ENCODE measurements around the gene SDC3.

SDC3 gene

DNA sequence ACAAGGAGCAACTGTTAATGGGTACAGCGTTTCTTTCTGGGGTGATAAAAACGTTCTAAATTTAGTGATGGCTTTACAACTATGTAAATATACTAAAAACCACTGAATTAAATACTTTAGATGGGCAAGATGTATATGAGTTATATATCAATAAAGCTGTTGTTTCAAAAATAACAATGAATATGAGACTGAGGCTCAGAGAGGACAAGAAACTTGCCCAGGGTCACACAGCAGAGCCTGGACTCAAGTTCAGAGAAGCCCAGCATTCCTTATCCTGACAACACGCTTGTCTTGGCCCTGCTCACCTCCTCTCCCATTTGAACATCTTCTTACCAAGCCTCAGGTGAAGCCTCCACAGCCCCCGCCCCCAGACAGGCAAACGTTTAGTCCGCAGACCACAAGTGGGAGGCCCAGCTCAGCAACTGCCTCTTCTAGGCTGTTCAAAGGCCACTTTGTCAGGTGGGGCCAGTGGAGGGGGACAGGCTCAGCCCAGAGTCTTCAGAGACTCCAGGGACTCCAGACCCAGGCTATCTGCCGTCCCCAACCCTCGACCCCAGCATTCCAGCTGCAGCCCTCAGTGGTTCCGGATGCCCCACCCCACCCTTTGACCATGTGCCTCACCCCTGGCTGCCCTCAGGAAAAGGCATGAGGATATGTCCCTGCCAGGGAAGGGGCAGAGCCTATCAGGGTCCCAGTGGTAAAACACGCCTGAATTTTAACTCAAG, 17.9 kb downstream of the SDC3 start:
- no peak overlapping the region for H3K27ac Mint-ChIP-seq
- no peak for ATAC-seq
- H3K36me3 Mint-ChIP-seq: peaks cover 7% of the 10 kb centered on the region
- peaks cover 11% of the 10 kb centered on the region for H3K4me1 Mint-ChIP-seq
- DNase-seq (ENCODE audit: low spot score in 2 of 2): no peak
- H3K4me3 Mint-ChIP-seq: no peak overlapping the region
- H3K9me3 Mint-ChIP-seq: peaks cover 5% of the 10 kb centered on the region

- Mint-ChIP-seq H3K4me1 (peaks cover 9% of the 10 kb centered on the region), H3K9me3 (peaks cover 5% of the 10 kb centered on the region), H3K4me3 (no peak overlapping the region), H3K27ac (no peak overlapping the region), H3K36me3 (peaks cover 7% of the 10 kb centered on the region)
- ATAC-seq: no peak
- no peak for DNase-seq (ENCODE audit: low spot score in 2 of 2)
Observed at GRCh38 chr1:30889511-30889910, 19.0 kb downstream of the SDC3 start.

DNA sequence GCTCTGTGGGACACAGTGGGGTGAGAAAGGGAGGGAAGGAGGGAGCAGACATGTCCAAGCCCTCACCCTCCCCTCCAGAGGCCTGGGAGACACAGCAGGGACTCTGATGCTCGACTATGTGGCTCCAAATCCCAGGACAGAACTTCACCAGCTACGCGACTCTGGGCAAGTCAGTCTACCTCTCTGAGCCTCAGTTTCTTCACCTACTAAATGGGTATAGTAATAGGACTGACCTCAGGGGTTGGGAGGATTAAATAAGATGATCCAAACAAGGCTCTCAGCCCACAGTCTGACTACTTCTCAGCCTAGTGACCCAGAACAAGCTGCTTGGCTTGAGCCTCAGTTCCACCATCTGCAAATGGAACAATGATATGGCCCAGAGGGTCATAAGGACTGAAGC, 19.6 kb downstream of the SDC3 start:
- DNase-seq (ENCODE audit: low spot score in 2 of 2) (no peak), ATAC-seq (no peak)
- H3K4me1 Mint-ChIP-seq: peaks cover 4% of the 10 kb centered on the region
- H3K4me3 Mint-ChIP-seq: no peak overlapping the region
- H3K27ac Mint-ChIP-seq: no peak overlapping the region
- H3K9me3 Mint-ChIP-seq: peaks cover 2% of the 10 kb centered on the region
- H3K36me3 Mint-ChIP-seq: peaks cover 3% of the 10 kb centered on the region

DNA sequence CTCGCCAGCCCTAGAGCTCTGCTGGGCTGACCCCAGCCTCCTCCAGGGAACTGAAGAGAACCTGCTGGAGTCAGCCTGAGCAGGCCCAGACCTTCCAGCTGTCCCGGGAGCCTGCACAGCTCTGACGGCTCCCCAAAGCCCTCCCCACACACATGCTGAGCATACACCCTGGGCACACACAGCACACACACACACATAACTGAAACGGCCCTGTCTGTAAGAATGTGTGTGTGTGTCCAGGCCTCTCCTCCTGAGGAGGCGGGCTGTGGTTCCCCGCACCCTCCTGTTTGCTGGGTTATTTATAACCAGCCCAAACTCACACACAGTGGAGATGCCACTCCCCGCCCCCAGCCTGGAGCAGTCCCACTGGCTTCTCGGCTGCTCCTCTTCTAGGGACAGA, 20.2 kb downstream of the SDC3 start:
- no peak overlapping the region for H3K4me3 Mint-ChIP-seq
- no peak overlapping the region for H3K27ac Mint-ChIP-seq
- no peaks in the 10 kb centered on the region for H3K9me3 Mint-ChIP-seq
- no peak for DNase-seq (ENCODE audit: low spot score in 2 of 2)
- no peak for ATAC-seq
- no peaks in the 10 kb centered on the region for H3K36me3 Mint-ChIP-seq
- no peaks in the 10 kb centered on the region for H3K4me1 Mint-ChIP-seq

- H3K4me3 Mint-ChIP-seq: no peak overlapping the region
- no peak overlapping the region for H3K27ac Mint-ChIP-seq
- no peak for ATAC-seq
- no peaks in the 10 kb centered on the region for H3K36me3 Mint-ChIP-seq
- H3K4me1 Mint-ChIP-seq: no peaks in the 10 kb centered on the region
- no peak for DNase-seq (ENCODE audit: low spot score in 2 of 2)
- no peaks in the 10 kb centered on the region for H3K9me3 Mint-ChIP-seq
Observed at GRCh38 chr1:30887485-30888315, 20.9 kb downstream of the SDC3 start.

- Mint-ChIP-seq H3K36me3 (no peaks in the 10 kb centered on the region), H3K4me3 (no peak overlapping the region), H3K4me1 (no peaks in the 10 kb centered on the region), H3K27ac (no peak overlapping the region), H3K9me3 (no peaks in the 10 kb centered on the region)
- ATAC-seq (no peak), DNase-seq (ENCODE audit: low spot score in 2 of 2) (no peak)
Observed at GRCh38 chr1:30886710-30887428, 21.7 kb downstream of the SDC3 start.

GRCh38 chr1:30885570-30886522, 22.7 kb downstream of the SDC3 start:
- Mint-ChIP-seq H3K36me3 (no peaks in the 10 kb centered on the region), H3K4me1 (peaks cover 6% of the 10 kb centered on the region), H3K9me3 (no peaks in the 10 kb centered on the region), H3K4me3 (no peak overlapping the region), H3K27ac (no peak overlapping the region)
- DNase-seq (ENCODE audit: low spot score in 2 of 2) (no peak), ATAC-seq (no peak)

DNA sequence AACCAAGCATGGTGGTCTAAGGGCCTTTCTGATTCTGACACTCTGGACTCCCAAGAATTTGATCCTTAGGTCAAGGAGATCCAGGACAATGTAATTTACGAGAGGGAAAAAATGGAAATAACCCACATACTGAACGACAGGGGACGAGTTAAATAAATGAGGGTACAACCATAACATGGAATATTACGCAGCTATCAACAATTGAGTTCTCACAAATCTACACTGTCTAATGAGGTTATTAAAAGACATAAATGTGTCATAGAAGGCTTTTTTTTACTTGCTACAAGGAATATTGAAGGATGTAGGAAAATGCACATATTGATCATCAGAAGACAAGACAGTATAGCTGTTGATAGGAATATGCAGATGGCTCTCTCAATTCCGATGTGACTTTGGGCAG, 23.8 kb downstream of the SDC3 start:
- peaks cover 10% of the 10 kb centered on the region for H3K4me1 Mint-ChIP-seq
- DNase-seq (ENCODE audit: low spot score in 2 of 2) (no peak), ATAC-seq (no peak)
- H3K4me3 Mint-ChIP-seq: no peak overlapping the region
- no peaks in the 10 kb centered on the region for H3K9me3 Mint-ChIP-seq
- H3K36me3 Mint-ChIP-seq: no peaks in the 10 kb centered on the region
- H3K27ac Mint-ChIP-seq: no peak overlapping the region

DNA sequence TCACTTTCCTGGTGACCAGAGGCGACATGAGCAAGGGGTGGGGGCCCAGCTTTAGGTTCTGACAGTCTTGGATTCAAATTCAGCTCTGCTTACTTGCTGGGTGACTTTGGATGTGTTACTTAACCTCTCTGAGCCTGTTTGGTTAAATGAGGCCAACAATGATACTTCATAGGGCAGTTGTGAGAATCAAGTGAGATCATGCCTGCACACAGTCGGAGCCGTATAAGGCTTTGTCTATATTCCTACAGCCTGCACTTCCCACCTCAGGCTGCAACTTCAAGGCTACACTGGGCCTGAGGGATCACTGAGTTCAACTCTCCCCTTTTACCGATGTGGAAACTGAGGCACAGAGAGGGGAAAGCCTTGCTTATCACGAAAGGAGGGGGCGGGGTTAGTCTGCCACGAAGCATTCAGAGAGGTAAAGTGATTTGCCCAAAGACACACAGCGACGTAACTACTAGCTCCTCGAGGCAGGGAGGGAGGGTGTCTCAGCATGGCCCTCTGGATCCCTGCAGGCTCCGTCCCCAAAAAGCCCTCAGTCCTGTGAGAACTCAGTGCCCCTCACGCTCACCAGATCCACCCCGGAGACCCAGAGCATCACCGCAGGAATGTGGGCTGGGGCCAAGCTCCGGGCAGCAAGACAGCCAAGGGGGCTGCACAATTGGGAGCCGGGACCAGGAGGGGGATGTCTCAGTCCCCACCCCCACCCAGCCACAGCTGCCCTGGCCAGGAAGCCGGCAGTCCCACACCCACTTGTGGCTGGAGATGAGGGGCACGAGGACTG, 25.0 kb downstream of the SDC3 start:
- ATAC-seq (no peak), DNase-seq (ENCODE audit: low spot score in 2 of 2) (no peak)
- no peaks in the 10 kb centered on the region for H3K36me3 Mint-ChIP-seq
- no peak overlapping the region for H3K27ac Mint-ChIP-seq
- H3K4me3 Mint-ChIP-seq: no peak overlapping the region
- no peaks in the 10 kb centered on the region for H3K9me3 Mint-ChIP-seq
- peaks cover 17% of the 10 kb centered on the region for H3K4me1 Mint-ChIP-seq

GRCh38 chr1:30882678-30883388, 25.7 kb downstream of the SDC3 start:
- H3K4me3 Mint-ChIP-seq: no peak overlapping the region
- ATAC-seq (no peak), DNase-seq (ENCODE audit: low spot score in 2 of 2) (no peak)
- peaks cover 17% of the 10 kb centered on the region for H3K4me1 Mint-ChIP-seq
- no peak overlapping the region for H3K27ac Mint-ChIP-seq
- no peaks in the 10 kb centered on the region for H3K9me3 Mint-ChIP-seq
- no peaks in the 10 kb centered on the region for H3K36me3 Mint-ChIP-seq

DNA sequence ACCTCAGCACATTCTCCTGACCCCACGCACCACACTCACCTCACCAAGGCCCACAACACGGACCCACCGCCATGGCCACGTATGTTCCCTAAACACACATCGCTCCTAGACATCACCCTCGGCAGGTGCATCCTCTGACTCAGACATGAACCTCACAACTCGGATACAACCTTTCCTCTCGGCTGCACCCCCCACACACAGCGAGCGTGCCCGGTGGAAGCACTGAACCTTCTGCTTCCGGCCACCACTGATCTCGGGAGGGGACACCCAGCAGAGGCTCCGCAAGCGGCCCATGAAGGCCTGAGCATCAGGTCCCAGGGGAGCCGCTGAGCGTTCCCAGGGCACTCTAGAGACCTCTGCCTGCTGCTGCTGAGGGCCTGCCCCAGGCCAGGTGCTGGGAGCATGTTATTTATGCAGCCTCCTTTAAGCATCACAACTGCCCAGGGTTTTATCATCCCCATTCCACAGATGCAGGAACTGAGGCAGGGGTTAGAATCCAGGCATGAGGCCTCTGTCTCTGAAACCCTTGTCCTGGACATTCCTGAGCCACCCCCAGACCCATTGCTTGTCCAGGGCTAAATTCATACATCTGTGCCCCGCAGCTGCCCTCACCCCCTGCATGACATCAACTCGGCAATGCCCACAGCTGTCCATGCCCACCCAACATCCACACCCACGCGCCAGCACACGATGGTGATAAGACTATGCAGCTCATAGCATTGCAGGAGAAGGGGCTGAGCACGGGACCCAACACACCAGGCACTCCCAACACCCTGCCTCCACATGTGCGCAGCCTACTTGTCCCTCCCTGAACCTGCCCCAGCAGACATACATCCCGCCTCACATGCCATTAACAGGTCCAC, 27.0 kb downstream of the SDC3 start:
- no peak for DNase-seq (ENCODE audit: low spot score in 2 of 2)
- Mint-ChIP-seq H3K4me1 (peaks cover 17% of the 10 kb centered on the region), H3K27ac (no peak overlapping the region), H3K9me3 (no peaks in the 10 kb centered on the region), H3K4me3 (no peak overlapping the region), H3K36me3 (no peaks in the 10 kb centered on the region)
- no peak for ATAC-seq

GRCh38 chr1:30880678-30881318, 27.8 kb downstream of the SDC3 start:
- no peak overlapping the region for H3K4me3 Mint-ChIP-seq
- DNase-seq (ENCODE audit: low spot score in 2 of 2) (no peak), ATAC-seq (no peak)
- H3K9me3 Mint-ChIP-seq: no peaks in the 10 kb centered on the region
- H3K27ac Mint-ChIP-seq: no peak overlapping the region
- H3K4me1 Mint-ChIP-seq: peaks cover 17% of the 10 kb centered on the region
- H3K36me3 Mint-ChIP-seq: no peaks in the 10 kb centered on the region

Measured in stimulated activated effector memory CD8-positive, alpha-beta T cell treated with anti-CD3 and anti-CD28 coated beads, Interleukin-12 subunit alpha, Interleukin-12 subunit beta, amount 100 ng/mL, for 72 hours (primary cell).